Astrocyte (in vitro differentiated cells and primary cell): Measurements from ENCODE around the gene ATP5F1D. TPM values are rescaled to one million over a fixed set of nuclear protein-coding genes. Genes with fewer than 3 reads are reported as not detected.

Experiments used
- DNase-seq: peaks from one replicate; pipeline ENCODE4 v3.0.0-alpha.2; 2010; ENCODE audit warnings: low read depth
- FAIRE-seq: peaks from 2 replicates; lab custom pipeline; 2011; peaks lifted over from hg19 to GRCh38; lab: Jason Lieb, UNC
- H2AFZ ChIP-seq: 2 replicates; pipeline ENCODE4 v1.6.0; 2012; ENCODE audit warnings: low read depth, low read length, inconsistent platforms
- H3K27ac ChIP-seq: 2 replicates; pipeline ENCODE4 v1.5.1; 2011; ENCODE audit warnings: low read depth, low read length, inconsistent platforms
- H3K27me3 ChIP-seq: 2 replicates; pipeline ENCODE4 v1.6.0; 2011; ENCODE audit warnings: low read length, inconsistent platforms; ENCODE audit not compliant: insufficient read depth
- H3K36me3 ChIP-seq: 2 replicates; pipeline ENCODE4 v1.5.1; 2011; ENCODE audit warnings: low read length, inconsistent platforms; ENCODE audit not compliant: insufficient read depth
- H3K4me1 ChIP-seq: 2 replicates; pipeline ENCODE4 v1.5.1; 2011; ENCODE audit warnings: low read length, inconsistent platforms; ENCODE audit not compliant: insufficient read depth
- H3K4me2 ChIP-seq: 2 replicates; pipeline ENCODE4 v1.6.0; 2012; ENCODE audit warnings: low read length, inconsistent platforms
- H3K4me3 ChIP-seq: 2 replicates; pipeline ENCODE4 v1.5.1; 2011; ENCODE audit warnings: low read depth, mild to moderate bottlenecking, low read length, inconsistent platforms; ENCODE audit not compliant: insufficient read depth
- H3K79me2 ChIP-seq: 2 replicates; pipeline ENCODE4 v1.6.0; 2012; ENCODE audit warnings: mild to moderate bottlenecking, low read length, inconsistent platforms; ENCODE audit not compliant: insufficient read depth
- H3K9ac ChIP-seq: 2 replicates; pipeline ENCODE4 v1.6.0; 2012; ENCODE audit warnings: mild to moderate bottlenecking, low read length, inconsistent platforms
- H3K9me3 ChIP-seq: 2 replicates; pipeline ENCODE4 v1.5.1; 2012; ENCODE audit warnings: low read depth, mild to moderate bottlenecking, low read length, inconsistent platforms; ENCODE audit not compliant: insufficient read depth
- H4K20me1 ChIP-seq: 2 replicates; pipeline ENCODE4 v1.6.0; 2012; ENCODE audit warnings: low read length, inconsistent platforms; ENCODE audit not compliant: insufficient read depth
- H3K27ac Mint-ChIP-seq: one replicate; pipeline ENCODE4 v1.8.0; 2021; ENCODE audit warnings: mild to moderate bottlenecking, mixed read lengths; ENCODE audit not compliant: unreplicated experiment
- H3K27me3 Mint-ChIP-seq: one replicate; pipeline ENCODE4 v1.8.0; 2021; ENCODE audit warnings: low read depth, mixed read lengths; ENCODE audit not compliant: unreplicated experiment
- H3K36me3 Mint-ChIP-seq: one replicate; pipeline ENCODE4 v1.8.0; 2021; ENCODE audit warnings: low read depth, mixed read lengths; ENCODE audit not compliant: unreplicated experiment
- H3K4me1 Mint-ChIP-seq: one replicate; pipeline ENCODE4 v1.8.0; 2021; ENCODE audit warnings: low read depth, mixed read lengths; ENCODE audit not compliant: unreplicated experiment
- H3K4me3 Mint-ChIP-seq: one replicate; pipeline ENCODE4 v1.8.0; 2021; ENCODE audit warnings: mild to moderate bottlenecking, moderate library complexity, mixed read lengths; ENCODE audit not compliant: unreplicated experiment
- H3K9me3 Mint-ChIP-seq: one replicate; pipeline ENCODE4 v1.8.0; 2021; ENCODE audit warnings: mild to moderate bottlenecking, mixed read lengths; ENCODE audit not compliant: unreplicated experiment
- CTCF ChIP-seq: IDR thresholded peaks from 2 replicates; pipeline ENCODE4 v1.5.1; 2011; ENCODE audit warnings: low read depth, mild to moderate bottlenecking, inconsistent platforms, low read length, moderate library complexity; ENCODE audit not compliant: insufficient read depth
- EZH2 ChIP-seq: IDR thresholded peaks from 2 replicates; pipeline ENCODE4 v1.6.1; 2012; ENCODE audit warnings: mild to moderate bottlenecking, low read length, inconsistent platforms; ENCODE audit not compliant: insufficient read depth
- total RNA-seq: library from RNA; stranded (reverse); gene quantifications from 2 replicates; pipeline ENCODE4 v1.2.1, GENCODE V29; 2021

ATP5F1D gene
- total RNA-seq, 1 donor from 2014 or later: 154 TPM

GRCh38 chr19:1239796-1240737 is 1.5 kb upstream of the ATP5F1D start:
- peak overlapping the region; percentile 56 for H2AFZ ChIP-seq
- Mint-ChIP-seq H3K9me3 (no peaks in the 10 kb centered on the region), H3K36me3 (no peaks in the 10 kb centered on the region), H3K4me3 (no peak overlapping the region), H3K4me1 (peaks cover 5% of the 10 kb centered on the region), H3K27ac (no peak overlapping the region), H3K27me3 (no peaks in the 10 kb centered on the region)
- TF ChIP-seq EZH2 (no peak), CTCF (peak; percentile 45)
- no peaks in the 10 kb centered on the region for H3K27me3 ChIP-seq
- peak overlapping the region; percentile 98 for H3K4me2 ChIP-seq
- peak; percentile 76 for DNase-seq
- H3K79me2 ChIP-seq: peaks cover 35% of the 10 kb centered on the region
- peaks cover 48% of the 10 kb centered on the region for H4K20me1 ChIP-seq
- no peaks in the 10 kb centered on the region for H3K9me3 ChIP-seq
- peaks cover 46% of the 10 kb centered on the region for H3K4me1 ChIP-seq
- H3K36me3 ChIP-seq: no peaks in the 10 kb centered on the region
- H3K9ac ChIP-seq: peak overlapping the region; percentile 65
- peak overlapping the region; percentile 55 for H3K27ac ChIP-seq
- no peak for FAIRE-seq
- H3K4me3 ChIP-seq: no peak overlapping the region

GRCh38 chr19:1240925-1241324 is 626 bp upstream of the ATP5F1D start:
- Mint-ChIP-seq H3K4me1 (peaks cover 5% of the 10 kb centered on the region), H3K27me3 (no peaks in the 10 kb centered on the region), H3K4me3 (peak overlapping the region; percentile 86), H3K36me3 (no peaks in the 10 kb centered on the region), H3K27ac (peak overlapping the region; percentile 34), H3K9me3 (no peaks in the 10 kb centered on the region)
- H3K36me3 ChIP-seq: no peaks in the 10 kb centered on the region
- peaks cover 40% of the 10 kb centered on the region for H4K20me1 ChIP-seq
- H3K79me2 ChIP-seq: peaks cover 33% of the 10 kb centered on the region
- TF ChIP-seq EZH2: no peak
- TF ChIP-seq CTCF: no peak
- peak overlapping the region; percentile 72 for H3K4me3 ChIP-seq
- peak overlapping the region; percentile 81 for H3K9ac ChIP-seq
- H3K9me3 ChIP-seq: no peaks in the 10 kb centered on the region
- H3K27ac ChIP-seq: no peak overlapping the region
- peaks cover 42% of the 10 kb centered on the region for H3K4me1 ChIP-seq
- H3K4me2 ChIP-seq: peak overlapping the region; percentile 98
- H2AFZ ChIP-seq: no peak overlapping the region
- FAIRE-seq: no peak
- no peak for DNase-seq
- no peaks in the 10 kb centered on the region for H3K27me3 ChIP-seq
